Right lobe of liver (tissue), 4 donors: ENCODE results near the gene FBL.

Source experiments
- POLR2A ChIP-seq: fragments of 450-650 bp; IDR thresholded peaks from one replicate; pipeline ENCODE4 v1.6.1; 2017; ENCODE audit warnings: antibody characterized with exemption, mild to moderate bottlenecking
- TF ChIP-seq, protein P1 (sequence below), 4 donors: fragments of 200-600 bp in 3 of 4; fragments of 450-650 bp in 1 of 4; IDR thresholded peaks; one replicate each; pipeline versions ENCODE4 v1.5.1 to v1.8.0; 2016 to 2022; ENCODE audit warnings: antibody characterized with exemption in 4 of 4, mild to moderate bottlenecking in 2 of 4
- donor health status: DM: no; HTN: no; CAD: no.
- donor health status: DM: no; HTN: no; CAD: no.
- donor health status: DM: no; HTN: yes; CAD: no.

GRCh38 chr19:39802958-39803357 lies 43.2 kb downstream of the FBL start:
- no peak for TF ChIP-seq POLR2A
- TF ChIP-seq, protein P1, sequence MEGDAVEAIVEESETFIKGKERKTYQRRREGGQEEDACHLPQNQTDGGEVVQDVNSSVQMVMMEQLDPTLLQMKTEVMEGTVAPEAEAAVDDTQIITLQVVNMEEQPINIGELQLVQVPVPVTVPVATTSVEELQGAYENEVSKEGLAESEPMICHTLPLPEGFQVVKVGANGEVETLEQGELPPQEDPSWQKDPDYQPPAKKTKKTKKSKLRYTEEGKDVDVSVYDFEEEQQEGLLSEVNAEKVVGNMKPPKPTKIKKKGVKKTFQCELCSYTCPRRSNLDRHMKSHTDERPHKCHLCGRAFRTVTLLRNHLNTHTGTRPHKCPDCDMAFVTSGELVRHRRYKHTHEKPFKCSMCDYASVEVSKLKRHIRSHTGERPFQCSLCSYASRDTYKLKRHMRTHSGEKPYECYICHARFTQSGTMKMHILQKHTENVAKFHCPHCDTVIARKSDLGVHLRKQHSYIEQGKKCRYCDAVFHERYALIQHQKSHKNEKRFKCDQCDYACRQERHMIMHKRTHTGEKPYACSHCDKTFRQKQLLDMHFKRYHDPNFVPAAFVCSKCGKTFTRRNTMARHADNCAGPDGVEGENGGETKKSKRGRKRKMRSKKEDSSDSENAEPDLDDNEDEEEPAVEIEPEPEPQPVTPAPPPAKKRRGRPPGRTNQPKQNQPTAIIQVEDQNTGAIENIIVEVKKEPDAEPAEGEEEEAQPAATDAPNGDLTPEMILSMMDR (IDR thresholded peaks at IDR 0.05): no peak
